CD4-positive, CD25-positive, alpha-beta regulatory T cell (primary cell): Measurements from ENCODE around the gene PAQR5. TPM values are rescaled to one million over a fixed set of nuclear protein-coding genes. Genes with fewer than 3 reads are reported as not detected.
A peak's percentile ranks its signal among the peaks of the same experiment; 100 is the strongest.

Experiments
- ATAC-seq, 2 donors: fragments of 150-1000 bp; cut with Tn5 transposase; one replicate each; pipeline ENCODE4 v1.10.0; 2021; ENCODE audit warnings: low read depth in 2 of 2, moderate number of reproducible peaks in 2 of 2, moderate library complexity in 1 of 2
- DNase-seq, 3 donors: peaks; one replicate each; pipeline versions ENCODE4 v3.0.0 to v3.0.0-alpha.2; 2012 to 2022; ENCODE audit warnings: mixed read lengths in 1 of 3
- H3K27ac ChIP-seq: one replicate; pipeline ENCODE4 v1.7.0; 2013; ENCODE audit warnings: mild to moderate bottlenecking, low read length; ENCODE audit not compliant: insufficient read depth, poor library complexity, severe bottlenecking
- H3K27me3 ChIP-seq: one replicate; pipeline ENCODE4 v1.7.0; 2013; ENCODE audit warnings: low read length; ENCODE audit not compliant: control insufficient read depth, insufficient read depth
- H3K36me3 ChIP-seq: one replicate; pipeline ENCODE4 v1.7.0; 2013; ENCODE audit warnings: mild to moderate bottlenecking, low read length, moderate library complexity; ENCODE audit not compliant: control insufficient read depth, insufficient read depth
- H3K4me1 ChIP-seq: 2 replicates; pipeline ENCODE4 v1.7.0; 2013; ENCODE audit warnings: mild to moderate bottlenecking, low read length; ENCODE audit not compliant: insufficient read depth, control insufficient read depth, poor library complexity, severe bottlenecking
- H3K4me3 ChIP-seq: one replicate; pipeline ENCODE4 v1.7.0; 2013; ENCODE audit warnings: low read depth, mild to moderate bottlenecking, low read length, moderate library complexity
- H3K9me3 ChIP-seq, 2 experiments: 1 replicate in 1 of 2; 2 replicates in 1 of 2; pipeline ENCODE4 v1.7.0; 2013; ENCODE audit warnings: low read length in 2 of 2, mild to moderate bottlenecking in 1 of 2, moderate library complexity in 1 of 2; ENCODE audit not compliant: control insufficient read depth in 2 of 2
- H3K27ac Mint-ChIP-seq, 3 donors: one replicate each; pipeline ENCODE4 v1.8.0; 2020 to 2022; ENCODE audit warnings: mild to moderate bottlenecking in 3 of 3, mixed read lengths in 3 of 3, moderate library complexity in 2 of 3
- H3K27me3 Mint-ChIP-seq: one replicate; pipeline ENCODE4 v1.8.0; 2022; ENCODE audit warnings: mild to moderate bottlenecking, mixed read lengths
- H3K36me3 Mint-ChIP-seq: one replicate; pipeline ENCODE4 v1.8.0; 2020; ENCODE audit warnings: mixed read lengths
- H3K4me1 Mint-ChIP-seq, 4 donors: one replicate each; pipeline ENCODE4 v1.8.0; 2020 to 2022; ENCODE audit warnings: mixed read lengths in 4 of 4, mild to moderate bottlenecking in 1 of 4
- H3K4me3 Mint-ChIP-seq, 4 donors: one replicate each; pipeline ENCODE4 v1.8.0; 2020 to 2022; ENCODE audit warnings: mild to moderate bottlenecking in 4 of 4, mixed read lengths in 4 of 4, moderate library complexity in 3 of 4
- H3K9me3 Mint-ChIP-seq, 7 donors: one replicate each; pipeline ENCODE4 v1.8.0; 2020 to 2022; ENCODE audit warnings: mixed read lengths in 7 of 7, mild to moderate bottlenecking in 3 of 7, moderate library complexity in 2 of 7
- polyA plus RNA-seq, 4 donors: library from polyadenylated mRNA; unstranded; fragments of 300-500 nt; fragmentation: Illumina TruSeq; gene quantifications; one replicate each; pipeline ENCODE4 v1.2.3, GENCODE V29; 2021
- total RNA-seq: library from RNA; stranded (reverse); gene quantifications from one replicate; pipeline ENCODE4 v1.2.3, GENCODE V29; 2022

The PAQR5 gene
- total and polyA plus RNA-seq, 5 donors from 2014 or later: not detected

DNA sequence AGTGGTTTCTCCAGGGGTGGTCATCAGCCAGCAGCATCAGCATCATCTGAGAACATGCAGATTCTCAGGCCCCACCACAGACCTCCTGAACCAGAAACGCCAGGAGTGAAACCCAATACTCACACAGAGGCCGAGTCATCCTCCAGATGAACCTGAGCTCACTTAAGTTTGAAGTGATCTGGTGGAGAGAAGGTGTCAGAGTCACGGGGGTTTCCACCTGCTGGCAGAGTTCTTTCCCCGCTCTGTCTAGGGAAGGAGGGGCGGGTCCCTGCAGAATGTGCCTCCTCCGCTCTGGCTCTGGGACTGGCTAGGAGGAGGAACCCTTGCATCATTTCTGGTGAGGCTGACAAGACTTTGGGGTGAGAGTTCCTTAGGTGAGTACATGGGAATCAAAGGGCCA is 102.1 kb downstream of the PAQR5 start:
- H3K4me3 Mint-ChIP-seq: no peak overlapping the region
- H3K36me3 Mint-ChIP-seq: no peaks in the 10 kb centered on the region
- Histone ChIP-seq H3K27ac (no peak overlapping the region), H3K27me3 (peaks cover 2% of the 10 kb centered on the region), H3K36me3 (no peaks in the 10 kb centered on the region), H3K4me1 (no peaks in the 10 kb centered on the region), H3K4me3 (no peak overlapping the region), H3K9me3 (no peaks in the 10 kb centered on the region)
- DNase-seq (no peak), ATAC-seq (no peak)
- no peak overlapping the region for H3K27ac Mint-ChIP-seq
- peaks cover 18% of the 10 kb centered on the region for H3K27me3 Mint-ChIP-seq
- H3K4me1 Mint-ChIP-seq: no peaks in the 10 kb centered on the region
- no peaks in the 10 kb centered on the region for H3K9me3 Mint-ChIP-seq

DNA sequence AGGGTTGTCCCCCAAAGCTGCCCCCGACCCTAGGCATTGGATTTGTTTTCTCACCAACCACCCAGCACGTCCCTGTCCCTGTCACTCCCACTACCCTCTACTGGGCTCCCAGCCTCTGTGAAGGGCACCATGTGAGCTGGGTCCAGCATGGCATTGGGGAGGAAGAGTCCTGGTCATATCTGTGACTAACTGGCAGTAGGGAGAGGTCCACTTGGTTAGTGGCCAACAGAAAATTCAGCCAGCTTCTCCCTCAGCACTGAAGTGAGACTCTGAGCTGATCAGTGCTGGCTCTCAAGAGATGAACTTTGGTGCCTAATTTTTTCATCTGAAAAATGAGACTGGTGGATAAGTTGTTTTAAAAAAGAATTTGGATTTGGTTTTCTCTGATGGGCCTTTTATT is 104.1 kb downstream of the PAQR5 start:
- H3K27me3 Mint-ChIP-seq: peaks cover 16% of the 10 kb centered on the region
- ATAC-seq (no peak), DNase-seq (no peak)
- no peaks in the 10 kb centered on the region for H3K36me3 Mint-ChIP-seq
- H3K4me3 ChIP-seq: no peak overlapping the region
- no peaks in the 10 kb centered on the region for H3K4me1 ChIP-seq
- H3K27ac ChIP-seq: no peak overlapping the region
- no peaks in the 10 kb centered on the region for H3K4me1 Mint-ChIP-seq
- no peaks in the 10 kb centered on the region for H3K9me3 ChIP-seq
- no peaks in the 10 kb centered on the region for H3K9me3 Mint-ChIP-seq
- no peak overlapping the region for H3K4me3 Mint-ChIP-seq
- H3K27ac Mint-ChIP-seq: no peak overlapping the region
- H3K36me3 ChIP-seq: no peaks in the 10 kb centered on the region
- peaks cover 2% of the 10 kb centered on the region for H3K27me3 ChIP-seq

DNA sequence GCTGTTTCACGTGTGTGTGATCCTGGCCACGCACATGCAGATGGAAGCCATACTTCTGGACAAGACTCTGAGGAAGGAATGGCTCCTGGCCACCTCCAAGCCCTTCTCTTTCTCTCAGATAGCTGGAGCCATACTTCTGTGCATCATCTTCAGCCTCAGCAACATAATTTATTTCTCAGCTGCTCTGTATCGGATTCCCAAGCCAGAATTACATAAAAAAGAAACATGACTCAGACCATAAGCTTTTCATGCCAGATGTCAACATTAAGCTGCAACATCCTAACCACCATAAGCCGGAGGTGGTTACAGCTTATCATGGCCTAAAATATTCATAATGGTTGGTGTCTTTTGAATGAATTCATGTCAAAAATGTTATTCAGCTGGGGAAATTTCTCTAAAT is 104.9 kb downstream of the PAQR5 start:
- no peaks in the 10 kb centered on the region for H3K36me3 Mint-ChIP-seq

DNA sequence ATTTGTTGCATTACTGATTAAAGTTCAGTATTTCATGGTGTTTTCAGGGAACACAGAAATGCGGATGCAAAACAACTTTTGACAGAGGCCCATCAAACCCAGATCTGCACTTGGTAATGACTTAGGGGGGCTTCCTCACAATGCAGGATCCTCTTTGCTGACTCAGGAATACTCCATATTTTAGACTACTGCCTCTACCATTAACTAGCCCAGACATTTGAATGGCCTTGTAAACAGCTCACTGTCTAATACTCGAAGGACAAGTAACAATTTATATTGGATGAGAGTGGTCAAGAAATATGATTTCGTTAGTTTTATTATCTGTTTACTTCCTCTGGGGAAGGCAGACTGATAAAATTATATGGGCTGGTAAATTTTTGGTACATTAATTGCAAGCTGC is 106.4 kb downstream of the PAQR5 start:
- no peak overlapping the region for H3K27ac Mint-ChIP-seq
- no peak for ATAC-seq
- H3K9me3 Mint-ChIP-seq: no peaks in the 10 kb centered on the region
- no peaks in the 10 kb centered on the region for H3K4me1 ChIP-seq
- no peaks in the 10 kb centered on the region for H3K36me3 Mint-ChIP-seq
- no peak for DNase-seq
- no peaks in the 10 kb centered on the region for H3K4me1 Mint-ChIP-seq
- no peak overlapping the region for H3K4me3 ChIP-seq
- H3K9me3 ChIP-seq: no peaks in the 10 kb centered on the region
- no peak overlapping the region for H3K4me3 Mint-ChIP-seq
- no peak overlapping the region for H3K27ac ChIP-seq
- peaks cover 4% of the 10 kb centered on the region for H3K27me3 ChIP-seq
- H3K36me3 ChIP-seq: no peaks in the 10 kb centered on the region
- peaks cover 19% of the 10 kb centered on the region for H3K27me3 Mint-ChIP-seq

More for the DNA sequence above, 104.9 kb downstream of the PAQR5 start:
- Mint-ChIP-seq H3K9me3 (no peaks in the 10 kb centered on the region), H3K27ac (no peak overlapping the region), H3K27me3 (peaks cover 19% of the 10 kb centered on the region), H3K4me3 (no peak overlapping the region), H3K4me1 (no peaks in the 10 kb centered on the region)
- peaks cover 2% of the 10 kb centered on the region for H3K27me3 ChIP-seq
- no peaks in the 10 kb centered on the region for H3K36me3 ChIP-seq
- no peak for ATAC-seq
- no peaks in the 10 kb centered on the region for H3K4me1 ChIP-seq
- no peak overlapping the region for H3K4me3 ChIP-seq
- no peaks in the 10 kb centered on the region for H3K9me3 ChIP-seq
- no peak for DNase-seq
- H3K27ac ChIP-seq: no peak overlapping the region

DNA sequence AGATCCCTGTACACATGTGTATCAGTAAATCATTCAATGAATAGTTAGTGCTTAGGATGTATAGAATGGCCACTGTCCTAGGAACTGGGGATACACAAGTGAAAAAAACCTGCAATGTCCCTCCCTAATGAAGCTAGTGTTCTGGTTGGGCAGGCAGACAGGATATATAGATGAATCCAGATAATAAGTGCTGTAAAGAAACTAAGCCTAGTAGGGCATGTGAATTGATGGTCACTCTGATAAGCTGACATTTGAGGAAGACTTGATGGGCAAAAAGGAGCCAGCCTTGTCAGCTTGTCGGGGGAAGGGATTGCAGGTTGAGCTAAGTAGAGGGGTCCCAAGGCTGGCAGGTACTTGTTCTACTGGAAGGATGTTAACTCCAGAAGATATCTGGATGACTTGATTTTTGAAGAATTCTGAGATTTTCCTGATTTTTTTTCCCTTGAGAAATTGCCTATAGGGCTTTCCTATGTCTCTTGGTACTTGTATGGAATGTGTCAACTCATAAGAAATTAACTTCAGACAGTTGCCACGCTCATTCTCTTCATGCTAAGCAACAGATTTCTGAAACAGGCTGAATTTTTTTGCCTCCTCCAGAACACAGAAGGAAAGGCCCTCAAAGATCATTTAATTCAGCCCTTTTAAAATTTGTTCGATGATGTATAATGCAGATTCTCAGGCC is 109.1 kb downstream of the PAQR5 start:
- Histone ChIP-seq H3K4me1 (no peaks in the 10 kb centered on the region), H3K27ac (no peak overlapping the region), H3K4me3 (no peak overlapping the region), H3K27me3 (peaks cover 7% of the 10 kb centered on the region), H3K36me3 (no peaks in the 10 kb centered on the region), H3K9me3 (no peaks in the 10 kb centered on the region)
- Mint-ChIP-seq H3K4me3 (no peak overlapping the region), H3K36me3 (no peaks in the 10 kb centered on the region), H3K27me3 (peaks cover 22% of the 10 kb centered on the region), H3K9me3 (no peaks in the 10 kb centered on the region), H3K27ac (no peak overlapping the region), H3K4me1 (no peaks in the 10 kb centered on the region)
- ATAC-seq (no peak), DNase-seq (no peak)

DNA sequence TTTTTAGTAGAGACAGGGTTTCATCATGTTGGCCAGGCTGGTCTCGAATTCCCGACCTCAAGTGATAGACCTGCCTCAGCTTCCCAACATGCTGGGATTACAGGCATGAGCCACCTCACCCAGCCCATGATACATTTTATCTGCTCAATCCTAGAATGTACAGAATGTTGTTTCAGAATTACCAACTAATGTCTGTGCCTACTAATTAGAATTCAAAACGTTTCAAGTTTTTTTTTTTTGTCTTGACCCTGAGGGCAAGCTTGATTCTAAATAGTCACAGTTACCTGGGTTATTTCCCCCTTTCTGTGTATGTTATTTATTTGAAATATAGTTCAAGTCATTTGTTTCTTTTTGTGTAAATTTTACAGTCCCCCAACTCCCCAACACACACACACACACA is 110.1 kb downstream of the PAQR5 start:
- DNase-seq (no peak), ATAC-seq (no peak)
- peaks cover 22% of the 10 kb centered on the region for H3K27me3 Mint-ChIP-seq
- no peaks in the 10 kb centered on the region for H3K36me3 Mint-ChIP-seq
- H3K36me3 ChIP-seq: no peaks in the 10 kb centered on the region
- H3K27me3 ChIP-seq: peaks cover 7% of the 10 kb centered on the region
- H3K9me3 Mint-ChIP-seq: no peaks in the 10 kb centered on the region
- H3K4me1 Mint-ChIP-seq: peaks cover under 1 to 7% (median 2%) of the 10 kb centered on the region in 4 donors
- no peak overlapping the region for H3K27ac Mint-ChIP-seq
- H3K4me1 ChIP-seq: peaks cover 2% of the 10 kb centered on the region
- no peak overlapping the region for H3K27ac ChIP-seq
- H3K4me3 ChIP-seq: no peak overlapping the region
- H3K4me3 Mint-ChIP-seq: no peak overlapping the region
- no peaks in the 10 kb centered on the region for H3K9me3 ChIP-seq

DNA sequence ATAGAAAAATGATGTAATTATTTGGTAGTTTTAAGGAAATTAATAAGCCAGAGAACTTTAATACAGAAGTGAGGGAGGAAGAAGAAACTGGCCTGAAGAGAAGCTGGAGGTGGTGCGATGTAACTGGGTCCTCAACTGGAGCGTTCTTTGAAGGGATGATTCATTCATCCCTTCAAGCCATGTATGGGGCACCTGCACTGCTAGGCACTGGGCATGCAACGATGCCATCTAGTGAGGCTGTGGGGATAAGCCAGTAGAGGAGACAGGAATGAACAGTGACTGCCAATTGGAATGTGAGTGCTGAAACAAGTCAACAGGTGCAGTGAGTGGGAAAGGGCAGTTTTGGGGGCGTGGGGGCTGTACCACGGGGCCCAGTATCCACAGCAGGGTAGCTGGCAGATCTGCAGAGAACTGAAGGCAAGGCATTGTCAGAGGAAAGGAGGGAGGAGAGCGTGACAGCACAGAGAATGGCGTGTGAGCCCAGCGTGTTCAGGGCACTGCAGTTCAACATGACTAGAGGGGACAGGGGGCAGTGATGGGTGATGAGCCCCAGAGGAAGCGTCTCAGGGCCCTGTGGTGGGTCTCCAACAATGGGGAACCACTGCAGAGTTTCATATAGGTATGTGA is 111.6 kb downstream of the PAQR5 start:
- no peaks in the 10 kb centered on the region for H3K9me3 Mint-ChIP-seq
- no peak for ATAC-seq
- no peak overlapping the region for H3K4me3 Mint-ChIP-seq
- Histone ChIP-seq H3K4me1 (peaks cover 11% of the 10 kb centered on the region), H3K27me3 (peaks cover 7% of the 10 kb centered on the region), H3K9me3 (no peaks in the 10 kb centered on the region), H3K4me3 (no peak overlapping the region), H3K36me3 (no peaks in the 10 kb centered on the region), H3K27ac (no peak overlapping the region)
- H3K36me3 Mint-ChIP-seq: no peaks in the 10 kb centered on the region
- peaks cover 20% of the 10 kb centered on the region for H3K27me3 Mint-ChIP-seq
- peak in 1 of 3 donors; percentile 16 for DNase-seq
- H3K4me1 Mint-ChIP-seq: peaks cover 5 to 14% (median 11%) of the 10 kb centered on the region in 4 donors
- H3K27ac Mint-ChIP-seq: no peak overlapping the region

DNA sequence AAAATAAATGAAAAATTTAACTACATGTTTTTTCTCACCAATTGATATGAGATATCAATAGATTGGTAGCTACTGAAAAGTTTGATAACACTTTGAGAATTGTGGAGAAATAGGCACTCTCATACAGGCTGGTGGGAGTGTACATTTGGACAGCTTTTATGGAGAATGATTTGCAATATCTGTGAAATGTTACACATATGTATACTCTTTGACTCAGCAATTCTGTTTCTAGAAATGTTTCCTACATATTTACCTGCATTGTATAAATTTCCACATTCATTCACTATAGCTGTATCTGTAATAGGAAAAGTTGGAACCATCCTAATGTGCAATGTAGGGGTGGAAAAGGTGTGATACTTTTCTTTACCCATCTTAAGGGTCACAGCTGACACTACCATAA is 113.6 kb downstream of the PAQR5 start:
- H3K27ac ChIP-seq: no peak overlapping the region
- H3K4me3 ChIP-seq: no peak overlapping the region
- no peaks in the 10 kb centered on the region for H3K36me3 ChIP-seq
- Mint-ChIP-seq H3K9me3 (no peaks in the 10 kb centered on the region), H3K4me3 (peak overlapping the region in 1 of 4 donors; percentile 22), H3K27me3 (peaks cover 18% of the 10 kb centered on the region), H3K27ac (no peak overlapping the region), H3K36me3 (no peaks in the 10 kb centered on the region), H3K4me1 (peaks cover 8 to 26% (median 16%) of the 10 kb centered on the region in 4 donors)
- H3K27me3 ChIP-seq: peaks cover 5% of the 10 kb centered on the region
- H3K9me3 ChIP-seq: no peaks in the 10 kb centered on the region
- H3K4me1 ChIP-seq: peaks cover 17% of the 10 kb centered on the region
- DNase-seq (no peak), ATAC-seq (no peak)
